Calu3 (cell line): Measurements from ENCODE around the gene WNK2. TPM values are rescaled to one million over a fixed set of nuclear protein-coding genes. Genes with fewer than 3 reads are reported as not detected.

Source experiments
- BruUV-seq: library from RNA; stranded (reverse); fragments of 400-500 nt; replicated peaks from 2 replicates; lab custom pipeline; 2021; lab: Mats Ljungman, UMichigan
- CTCF ChIA-PET: fragments of 300-600 bp; sonication (Branson Sonifier 250); formaldehyde crosslinking; loops from one replicate; lab custom pipeline; 2022; ENCODE audit warnings: antibody characterized with exemption; lab: Charles Lee
- DNase-seq: peaks from one replicate; pipeline ENCODE4 v3.0.0; 2022
- H3K27ac Mint-ChIP-seq: one replicate; pipeline ENCODE4 v1.8.0; 2022; ENCODE audit warnings: mixed read lengths; ENCODE audit not compliant: unreplicated experiment
- H3K27me3 Mint-ChIP-seq: one replicate; pipeline ENCODE4 v1.8.0; 2022; ENCODE audit warnings: mixed read lengths; ENCODE audit not compliant: unreplicated experiment
- H3K36me3 Mint-ChIP-seq: one replicate; pipeline ENCODE4 v1.8.0; 2022; ENCODE audit warnings: mild to moderate bottlenecking, moderate library complexity, mixed read lengths; ENCODE audit not compliant: insufficient read depth, unreplicated experiment
- H3K4me1 Mint-ChIP-seq: one replicate; pipeline ENCODE4 v1.8.0; 2022; ENCODE audit warnings: mild to moderate bottlenecking, low read depth, mixed read lengths; ENCODE audit not compliant: unreplicated experiment
- H3K4me3 Mint-ChIP-seq: one replicate; pipeline ENCODE4 v1.8.0; 2022; ENCODE audit warnings: mild to moderate bottlenecking, low read depth, moderate library complexity, mixed read lengths; ENCODE audit not compliant: unreplicated experiment
- H3K9me3 Mint-ChIP-seq: one replicate; pipeline ENCODE4 v1.8.0; 2022; ENCODE audit warnings: low read depth, mixed read lengths; ENCODE audit not compliant: unreplicated experiment
- CTCF ChIP-seq: fragments of 200-600 bp; IDR thresholded peaks from one replicate; pipeline ENCODE4 v1.8.0; 2022; ENCODE audit warnings: antibody characterized with exemption; ENCODE audit not compliant: unreplicated experiment
- intact Hi-C: fragments of 100-400 bp; cut with micrococcal nuclease; formaldehyde crosslinking; loops from one replicate; pipeline ENCODE4 v1.10.0; 2022; ENCODE audit not compliant: unreplicated experiment
- total RNA-seq: library from RNA; stranded (reverse); gene quantifications from 2 replicates; pipeline ENCODE4 v1.2.3, GENCODE V29; 2022

Gene WNK2
- total RNA-seq, 1 experiment from 2014 or later = 85.7 TPM

DNA sequence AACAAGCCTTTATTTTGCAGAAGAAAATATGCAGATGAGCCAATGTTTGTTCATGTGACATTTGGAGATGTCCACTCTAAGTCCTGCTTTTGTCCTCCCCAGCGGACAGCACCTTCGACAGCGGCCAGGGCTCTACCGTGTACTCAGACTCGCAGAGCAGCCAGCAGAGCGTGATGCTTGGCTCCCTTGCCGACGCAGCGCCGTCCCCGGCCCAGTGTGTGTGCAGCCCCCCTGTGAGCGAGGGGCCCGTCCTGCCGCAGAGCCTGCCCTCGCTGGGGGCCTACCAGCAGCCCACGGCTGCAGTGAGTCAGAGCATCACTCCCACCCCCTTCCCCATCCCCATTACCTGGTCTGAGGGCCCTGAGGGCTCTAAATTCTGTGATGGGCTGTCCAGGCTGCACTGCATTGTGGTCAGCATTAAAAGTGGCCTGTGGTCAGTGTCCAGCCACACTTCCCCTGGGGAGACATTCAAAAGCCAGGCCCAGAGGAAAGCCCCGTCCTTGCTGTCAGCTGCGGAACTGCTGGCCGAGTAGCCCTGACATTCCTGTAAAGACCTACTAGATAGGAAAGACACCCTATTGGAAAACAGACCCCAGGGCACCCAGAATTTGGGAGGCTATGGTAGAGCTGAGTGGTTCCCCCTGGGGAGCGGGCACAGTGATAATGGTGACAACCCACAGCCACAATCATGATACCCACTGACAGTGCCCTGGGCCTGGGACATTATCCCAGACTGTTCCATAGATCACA is 69.0 kb downstream of the WNK2 start:
- no peak for TF ChIP-seq CTCF
- Mint-ChIP-seq H3K27me3 (no peaks in the 10 kb centered on the region), H3K27ac (no peak overlapping the region), H3K9me3 (no peaks in the 10 kb centered on the region), H3K4me3 (no peak overlapping the region), H3K36me3 (peaks cover 8% of the 10 kb centered on the region), H3K4me1 (no peaks in the 10 kb centered on the region)
- no TSS peak for BruUV-seq
- CTCF ChIA-PET = no interaction called here
- intact Hi-C loops = no loop called here
- DNase-seq = no peak

DNA sequence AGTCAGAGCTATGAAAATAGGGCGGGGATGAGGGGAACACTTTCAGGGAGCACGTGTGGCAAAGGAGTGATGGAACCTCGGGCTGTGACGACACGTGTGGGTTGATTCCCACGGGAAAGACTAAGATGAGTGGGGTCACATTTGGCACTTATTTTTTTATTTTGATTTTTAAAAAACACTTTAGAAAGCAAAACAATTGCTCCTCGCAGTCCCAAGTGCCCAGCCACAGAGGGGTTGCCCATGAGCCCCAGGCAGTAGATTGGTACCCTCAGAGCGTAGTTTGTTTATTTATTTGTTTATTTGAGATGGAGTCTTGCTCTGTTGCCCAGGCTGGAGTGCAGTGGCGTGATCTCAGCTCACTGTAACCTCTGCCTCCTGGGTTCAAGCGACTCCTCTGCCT is 69.7 kb downstream of the WNK2 start:
- intact Hi-C loops = no loop called here
- BruUV-seq = no TSS peak
- no peak for DNase-seq
- TF ChIP-seq CTCF = no peak
- Mint-ChIP-seq H3K36me3 (peaks cover 8% of the 10 kb centered on the region), H3K9me3 (no peaks in the 10 kb centered on the region), H3K4me3 (no peak overlapping the region), H3K27me3 (no peaks in the 10 kb centered on the region), H3K27ac (no peak overlapping the region), H3K4me1 (no peaks in the 10 kb centered on the region)
- CTCF ChIA-PET = no interaction called here

DNA sequence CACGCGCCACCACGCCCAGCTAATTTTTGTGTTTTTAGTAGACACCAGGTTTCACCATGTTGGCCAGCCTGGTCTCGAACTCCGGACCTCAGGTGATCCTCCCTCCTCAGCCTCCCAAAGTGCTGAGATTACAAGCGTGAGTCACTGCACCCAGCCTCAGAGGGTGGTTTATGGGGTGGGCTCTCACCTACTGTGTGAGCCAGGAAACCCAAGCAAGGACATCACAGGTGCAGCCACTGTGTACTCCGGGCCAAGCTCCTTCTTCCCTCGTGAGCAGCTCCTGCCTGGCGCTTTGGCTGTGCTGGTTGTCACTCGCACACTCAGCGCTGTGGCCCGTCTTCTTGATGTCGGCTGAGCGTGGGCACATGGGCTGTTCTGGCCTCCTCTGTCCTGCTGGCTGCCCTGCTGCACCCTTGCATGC is 70.1 kb downstream of the WNK2 start:
- DNase-seq = no peak
- intact Hi-C loops = no loop called here
- H3K9me3 Mint-ChIP-seq = no peaks in the 10 kb centered on the region
- H3K4me3 Mint-ChIP-seq = no peak overlapping the region
- BruUV-seq = no TSS peak
- no peaks in the 10 kb centered on the region for H3K4me1 Mint-ChIP-seq
- no peak overlapping the region for H3K27ac Mint-ChIP-seq
- no peak for TF ChIP-seq CTCF
- CTCF ChIA-PET = no interaction called here
- H3K27me3 Mint-ChIP-seq = no peaks in the 10 kb centered on the region
- peaks cover 8% of the 10 kb centered on the region for H3K36me3 Mint-ChIP-seq

DNA sequence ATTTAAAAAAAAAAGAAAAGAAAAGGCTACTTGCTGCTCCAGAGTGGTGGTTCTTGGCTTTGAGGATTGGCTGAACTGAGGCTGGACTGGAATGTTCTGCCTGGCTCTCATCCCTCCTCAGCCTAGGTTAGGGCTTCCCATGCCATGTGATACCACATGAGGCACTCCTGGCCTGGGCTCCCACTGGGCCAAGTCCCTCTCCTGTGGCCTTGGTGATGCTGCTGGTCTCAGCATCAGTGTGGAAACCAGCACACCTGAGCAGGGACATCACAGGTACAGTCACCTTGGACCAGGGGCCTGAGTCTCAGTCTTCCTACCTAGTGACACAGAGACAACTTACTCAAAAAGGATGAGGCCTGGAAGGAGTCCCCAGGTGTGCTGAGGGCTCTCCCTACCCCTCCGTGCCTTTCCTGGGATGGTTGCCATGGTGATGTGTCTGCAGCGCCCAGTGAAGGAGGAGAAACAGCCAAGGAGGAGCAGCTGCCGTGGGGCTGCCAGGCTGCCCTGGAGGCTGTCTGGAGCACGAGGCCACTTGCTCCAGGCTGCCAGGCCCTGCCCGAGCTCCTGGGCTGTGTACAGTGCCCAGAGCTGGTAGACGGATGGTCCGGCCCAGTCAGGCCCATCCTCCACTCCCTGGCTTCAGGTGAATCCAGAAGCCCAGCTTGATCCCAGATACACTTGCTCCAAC is 71.0 kb downstream of the WNK2 start:
- intact Hi-C loops = no loop called here
- Mint-ChIP-seq H3K4me3 (no peak overlapping the region), H3K36me3 (peaks cover 8% of the 10 kb centered on the region), H3K27me3 (no peaks in the 10 kb centered on the region), H3K9me3 (no peaks in the 10 kb centered on the region), H3K4me1 (no peaks in the 10 kb centered on the region), H3K27ac (no peak overlapping the region)
- BruUV-seq = no TSS peak
- no peak for TF ChIP-seq CTCF
- DNase-seq = no peak
- CTCF ChIA-PET = no interaction called here
